DOHH2 (cell line): ENCODE data around the gene LONRF3.
A peak's percentile ranks its signal among the peaks of the same experiment; 100 is the strongest.

Experiments
- H3F3A ChIP-seq: fragments of 200-600 bp; sonication (generic), shearing (Covaris generic); 2 replicates; pipeline ENCODE4 v1.6.0; 2016; ENCODE audit warnings: antibody characterized with exemption, mild to moderate bottlenecking; ENCODE audit not compliant: control insufficient read depth, insufficient read depth
- H3K27ac ChIP-seq: fragments of 200-600 bp; sonication (generic); 2 replicates; pipeline ENCODE4 v1.5.1; 2014; ENCODE audit warnings: low read depth, mild to moderate bottlenecking, low read length, moderate library complexity
- H3K27me3 ChIP-seq: fragments of 200-600 bp; sonication (generic); 2 replicates; pipeline ENCODE4 v1.6.1; 2014; ENCODE audit warnings: mild to moderate bottlenecking, low read length, mixed read lengths; ENCODE audit not compliant: control insufficient read depth
- H3K36me3 ChIP-seq: fragments of 200-600 bp; sonication (generic); 2 replicates; pipeline ENCODE4 v1.6.1; 2014; ENCODE audit warnings: mild to moderate bottlenecking, low read length, moderate library complexity, mixed read lengths; ENCODE audit not compliant: control insufficient read depth
- H3K4me1 ChIP-seq: fragments of 200-600 bp; sonication (generic); 2 replicates; pipeline ENCODE4 v1.6.1; 2014; ENCODE audit warnings: mild to moderate bottlenecking, low read length, mixed read lengths; ENCODE audit not compliant: control insufficient read depth
- H3K4me2 ChIP-seq: fragments of 200-600 bp; sonication (generic); 2 replicates; pipeline ENCODE4 v1.6.0; 2014; ENCODE audit warnings: mild to moderate bottlenecking, low read length, moderate library complexity
- H3K4me3 ChIP-seq: fragments of 200-600 bp; sonication (generic); 2 replicates; pipeline ENCODE4 v1.5.1; 2014; ENCODE audit warnings: mild to moderate bottlenecking, low read length, mixed read lengths
- H3K79me2 ChIP-seq: fragments of 200-600 bp; sonication (generic); 2 replicates; pipeline ENCODE4 v1.6.1; 2014; ENCODE audit warnings: mild to moderate bottlenecking, low read length, mixed read lengths; ENCODE audit not compliant: control insufficient read depth
- H3K9me2 ChIP-seq: fragments of 200-600 bp; sonication (generic); replicated peaks from 2 replicates; pipeline ENCODE4 v1.6.1; 2014; ENCODE audit warnings: mild to moderate bottlenecking, low read length, mixed read lengths; ENCODE audit not compliant: control insufficient read depth
- H3K9me3 ChIP-seq: fragments of 200-600 bp; sonication (generic); 2 replicates; pipeline ENCODE4 v1.6.1; 2014; ENCODE audit warnings: antibody characterized with exemption, low read length, mixed read lengths; ENCODE audit not compliant: control insufficient read depth, insufficient read depth
- H4K20me1 ChIP-seq: fragments of 200-600 bp; sonication (generic); 2 replicates; pipeline ENCODE4 v1.6.0; 2014; ENCODE audit warnings: low read depth, mild to moderate bottlenecking, antibody characterized with exemption, low read length, moderate library complexity; ENCODE audit not compliant: control insufficient read depth, insufficient read depth
- CTCF ChIP-seq: fragments of 200-600 bp; sonication (generic); IDR thresholded peaks from one replicate; pipeline ENCODE4 v1.5.1; 2014; ENCODE audit warnings: antibody characterized with exemption, mild to moderate bottlenecking, low read depth, low read length; ENCODE audit not compliant: poor library complexity, severe bottlenecking
- EZH2phosphoT487 ChIP-seq: fragments of 200-600 bp; sonication (generic); IDR thresholded peaks from 2 replicates; pipeline ENCODE4 v1.6.1; 2017; ENCODE audit warnings: borderline replicate concordance, mild to moderate bottlenecking, antibody characterized with exemption, low read length, moderate library complexity, mixed read lengths

The LONRF3 gene

GRCh38 chrX:119063428-119063827 lies 89.0 kb downstream of the LONRF3 start:
- Histone ChIP-seq H3K36me3 (no peaks in the 10 kb centered on the region), H3K4me3 (no peak overlapping the region), H3K27ac (no peak overlapping the region), H4K20me1 (no peaks in the 10 kb centered on the region), H3K9me2 (no peaks in the 10 kb centered on the region), H3K4me1 (no peaks in the 10 kb centered on the region), H3K4me2 (no peak overlapping the region), H3K9me3 (no peaks in the 10 kb centered on the region), H3K79me2 (no peaks in the 10 kb centered on the region), H3K27me3 (no peaks in the 10 kb centered on the region), H3F3A (no peaks in the 10 kb centered on the region)
- no peak for TF ChIP-seq CTCF
- TF ChIP-seq EZH2phosphoT487: no peak

GRCh38 chrX:119067023-119067739 lies 92.8 kb downstream of the LONRF3 start:
- Histone ChIP-seq H3K4me2 (no peak overlapping the region), H3K4me3 (no peak overlapping the region), H3K27me3 (no peaks in the 10 kb centered on the region), H3K9me3 (no peaks in the 10 kb centered on the region), H3K36me3 (no peaks in the 10 kb centered on the region), H3K27ac (no peak overlapping the region), H4K20me1 (no peaks in the 10 kb centered on the region), H3K79me2 (no peaks in the 10 kb centered on the region), H3K9me2 (no peaks in the 10 kb centered on the region), H3F3A (no peaks in the 10 kb centered on the region), H3K4me1 (no peaks in the 10 kb centered on the region)
- TF ChIP-seq EZH2phosphoT487 (no peak), CTCF (peak; percentile 43)
